A549 treated with dexamethasone at 1 μM for 4 hours (cell line): ENCODE results near the gene PDE4A. TPM values are rescaled to one million over a fixed set of nuclear protein-coding genes. Genes with fewer than 3 reads are reported as not detected.

Experiments
- total RNA-seq: library from RNA; stranded (reverse); fragments of 200-300 nt; extraction: Qiagen RNA extraction; gene quantifications from 5 replicates; pipeline ENCODE4 v1.2.3, GENCODE V29; 2022

The PDE4A gene
- 3.3 to 5.2 TPM (median 4.7 TPM) in 5 replicates for total RNA-seq

GRCh38 chr19:10420444-10421239 lies at the start of gene PDE4A:
Gene PDE4A (plus strand): TSS chr19:10420538. CDS start chr19:10420765, 227 bp downstream.

DNA sequence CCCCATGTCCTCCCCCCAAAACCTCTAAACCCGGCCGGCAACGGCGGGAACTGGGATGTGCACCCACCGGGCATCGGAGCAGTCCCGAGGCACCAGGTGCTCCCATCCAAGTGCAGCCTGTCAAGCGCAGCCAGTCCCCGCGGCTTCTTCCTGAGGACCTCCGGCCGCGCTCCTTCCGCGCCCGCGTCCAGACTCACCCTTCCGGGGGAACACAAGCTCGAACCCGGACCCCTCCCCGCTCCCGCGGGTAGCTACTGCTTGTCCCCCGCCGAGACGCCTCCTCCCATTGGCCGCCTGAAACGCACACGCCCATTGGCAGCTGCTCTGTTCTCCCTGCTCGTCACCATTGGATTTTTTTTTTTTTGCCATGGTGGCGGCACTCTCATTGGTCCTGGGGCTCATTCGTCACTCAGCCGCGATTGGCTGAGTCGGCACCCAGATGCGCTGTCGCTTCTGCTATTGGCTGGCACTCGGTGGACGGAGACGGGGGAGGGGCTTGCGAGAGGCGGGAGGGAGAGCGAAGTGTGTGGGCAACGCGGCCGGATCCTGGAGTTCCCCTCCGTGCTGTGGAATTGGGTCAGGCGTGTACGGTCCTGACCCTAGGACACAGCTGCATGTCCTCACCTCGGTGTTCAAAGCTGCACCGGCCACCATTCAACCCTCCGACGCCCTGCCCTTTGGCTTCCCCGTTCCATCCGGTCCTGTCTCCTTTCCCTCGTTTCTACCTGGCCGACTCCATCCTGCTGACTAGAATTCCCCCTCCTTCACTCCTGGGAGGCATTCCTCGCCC lies 39.8 kb upstream of the PDE4A start, which contains the start of gene TYK2:
TSS of gene TYK2 (minus strand) at position 260 of the 790 bp plus-strand sequence. CDS start 2,166 bp downstream, outside the sequence.

GRCh38 chr19:10403137-10404021 lies 17.0 kb upstream of the PDE4A start, which contains the start of gene CDC37:
Gene CDC37 (minus strand): TSS chr19:10403542. CDS start chr19:10403479, 63 bp downstream.

GRCh38 chr19:10503002-10503789 lies 82.9 kb downstream of the PDE4A start, which contains the start of gene KEAP1:
Gene KEAP1 (minus strand): TSS chr19:10503356. CDS start chr19:10500033, 3,323 bp downstream.

GRCh38 chr19:10517361-10517759 lies 97.0 kb downstream of the PDE4A start, which contains the start of gene S1PR5:
Gene S1PR5 (minus strand): TSS chr19:10517447. CDS start chr19:10515011, 2,436 bp downstream.

Other genes starting within 250 kb of the PDE4A start
- gene DNMT1, start 225.6 kb upstream of the PDE4A start, total RNA-seq: 46.9 to 57.5 TPM (median 55.0 TPM) in 5 replicates
- 0.62 to 1.1 TPM (median 0.84 TPM) in 5 replicates for gene S1PR2, start 189.2 kb upstream of the PDE4A start, total RNA-seq
- 54.3 to 76.4 TPM (median 69.8 TPM) in 5 replicates for gene MRPL4, start 168.3 kb upstream of the PDE4A start, total RNA-seq
- 2.7 to 4.3 TPM (median 3.6 TPM) in 5 replicates for gene ICAM1, start 149.4 kb upstream of the PDE4A start, total RNA-seq
- gene ICAM4, start 133.6 kb upstream of the PDE4A start, total RNA-seq: 0.09 to 0.11 TPM in 2 of 5 replicates, not detected in the others
- 0.19 to 0.93 TPM (median 0.81 TPM) in 5 replicates for gene ICAM5, start 130.6 kb upstream of the PDE4A start, total RNA-seq
- 0.68 to 1.6 TPM (median 1.5 TPM) in 5 replicates for gene ZGLP1, start 110.7 kb upstream of the PDE4A start, total RNA-seq
- gene FDX2, start 104.5 kb upstream of the PDE4A start, total RNA-seq: 23.4 to 36.5 TPM (median 29.9 TPM) in 5 replicates
- 16.7 to 32.5 TPM (median 30.2 TPM) in 5 replicates for gene RAVER1, start 87.0 kb upstream of the PDE4A start, total RNA-seq
- 6.7 to 9.7 TPM (median 8.2 TPM) in 5 replicates for gene ICAM3, start 80.9 kb upstream of the PDE4A start, total RNA-seq
- 27.7 to 47.5 TPM (median 44.4 TPM) in 5 replicates for gene TYK2, start 40.0 kb upstream of the PDE4A start, total RNA-seq
- 155 to 208 TPM (median 189 TPM) in 5 replicates for gene CDC37, start 17.0 kb upstream of the PDE4A start, total RNA-seq
- gene KEAP1, start 82.8 kb downstream of the PDE4A start, total RNA-seq: 51.2 to 65.3 TPM (median 56.6 TPM) in 5 replicates
- 0.98 to 1.7 TPM (median 1.4 TPM) in 5 replicates for gene S1PR5, start 96.9 kb downstream of the PDE4A start, total RNA-seq
- gene ATG4D, start 123.4 kb downstream of the PDE4A start, total RNA-seq: 16.4 to 21.2 TPM (median 20.6 TPM) in 5 replicates
- gene KRI1, start 145.5 kb downstream of the PDE4A start, total RNA-seq: 13.0 to 18.8 TPM (median 16.6 TPM) in 5 replicates
- gene CDKN2D, start 148.4 kb downstream of the PDE4A start, total RNA-seq: 4.6 to 5.9 TPM (median 5.3 TPM) in 5 replicates
- gene AP1M2, start 166.8 kb downstream of the PDE4A start, total RNA-seq: 25.7 to 36.9 TPM (median 30.2 TPM) in 5 replicates
- 6.8 to 9.8 TPM (median 8.8 TPM) in 5 replicates for gene SLC44A2, start 205.0 kb downstream of the PDE4A start, total RNA-seq
- gene ILF3, start 233.8 kb downstream of the PDE4A start, total RNA-seq: 132 to 191 TPM (median 177 TPM) in 5 replicates